CD4-positive, alpha-beta T cell (primary cell): Measurements from ENCODE around the gene CDH13. TPM values are rescaled to one million over a fixed set of nuclear protein-coding genes. Genes with fewer than 3 reads are reported as not detected.

Experiments used
- ATAC-seq: fragments of 200-7000 bp; cut with Tn5 transposase; one replicate; pipeline ENCODE4 v1.10.0; 2022; ENCODE audit warnings: mild to moderate bottlenecking; ENCODE audit not compliant: poor library complexity
- CTCF ChIA-PET: fragments of 350-600 bp; sonication (Branson Sonifier 250); formaldehyde crosslinking; loops from one replicate; lab custom pipeline; 2021; ENCODE audit warnings: antibody characterized with exemption, inconsistent platforms; lab: Charles Lee
- POLR2A ChIA-PET: fragments of 350-600 bp; sonication (Branson Sonifier 250); formaldehyde crosslinking; loops from one replicate; lab custom pipeline; 2021; ENCODE audit warnings: antibody characterized with exemption, inconsistent platforms; lab: Charles Lee
- DNase-seq, 14 experiments: peaks; one replicate each; pipeline ENCODE4 v3.0.0-alpha.2; 2013 to 2020; ENCODE audit warnings: mixed read lengths in 2 of 14
- H3K27ac ChIP-seq, 2 donors: one replicate each; pipeline versions ENCODE4 v1.5.1 to v1.7.0; 2013; ENCODE audit warnings: low read length in 2 of 2, low read depth in 1 of 2, mild to moderate bottlenecking in 1 of 2
- H3K27me3 ChIP-seq, 2 experiments: 1 replicate in 1 of 2; 2 replicates in 1 of 2; pipeline versions ENCODE4 v1.6.1 to v1.7.0; 2013; ENCODE audit warnings: low read length in 2 of 2, control low read depth in 1 of 2, mild to moderate bottlenecking in 1 of 2, moderate library complexity in 1 of 2; ENCODE audit not compliant: insufficient read depth in 2 of 2, control insufficient read depth in 1 of 2
- H3K36me3 ChIP-seq: one replicate; pipeline ENCODE4 v1.6.1; 2013; ENCODE audit warnings: low read length, control low read depth; ENCODE audit not compliant: insufficient read depth
- H3K4me1 ChIP-seq: one replicate; pipeline ENCODE4 v1.6.1; 2013; ENCODE audit warnings: low read length, control low read depth; ENCODE audit not compliant: insufficient read depth
- H3K4me3 ChIP-seq: one replicate; pipeline ENCODE4 v1.5.1; 2013; ENCODE audit warnings: mild to moderate bottlenecking, low read length, moderate library complexity
- H3K9me3 ChIP-seq, 2 experiments: 1 replicate in 1 of 2; 2 replicates in 1 of 2; pipeline versions ENCODE4 v1.6.1 to v1.7.0; 2013; ENCODE audit warnings: low read length in 2 of 2, mild to moderate bottlenecking in 2 of 2, control low read depth in 1 of 2, moderate library complexity in 1 of 2; ENCODE audit not compliant: control insufficient read depth in 1 of 2, insufficient read depth in 1 of 2
- H3K27ac Mint-ChIP-seq: one replicate; pipeline ENCODE4 v1.8.0; 2020; ENCODE audit warnings: mixed read lengths
- H3K27me3 Mint-ChIP-seq: one replicate; pipeline ENCODE4 v1.8.0; 2021; ENCODE audit warnings: mixed read lengths
- H3K36me3 Mint-ChIP-seq: one replicate; pipeline ENCODE4 v1.8.0; 2021; ENCODE audit warnings: low read depth, mixed read lengths
- H3K4me1 Mint-ChIP-seq: one replicate; pipeline ENCODE4 v1.8.0; 2021; ENCODE audit warnings: low read depth, mixed read lengths
- H3K4me3 Mint-ChIP-seq: one replicate; pipeline ENCODE4 v1.8.0; 2020; ENCODE audit warnings: mild to moderate bottlenecking, mixed read lengths
- H3K9me3 Mint-ChIP-seq: one replicate; pipeline ENCODE4 v1.8.0; 2020; ENCODE audit warnings: mixed read lengths
- CTCF ChIP-seq: fragments of 200-600 bp; IDR thresholded peaks from one replicate; pipeline ENCODE4 v1.8.0; 2022; ENCODE audit warnings: antibody characterized with exemption, mild to moderate bottlenecking
- intact Hi-C, 2 experiments: fragments of 100-400 bp; cut with DNase I in 1 of 2; cut with micrococcal nuclease in 1 of 2; formaldehyde crosslinking; loops; one replicate each; pipeline versions ENCODE4 v1.15.1 to v1.9.0; 2023 to 2025; cut with DNase I, micrococcal nuclease
- total RNA-seq, 174 experiments: library from RNA in 2 of 174; stranded (reverse) in 2 of 174; gene quantifications; one replicate each; pipeline ENCODE4 v1.2.3 and lab custom pipeline; 2021 to 2026

CDH13 gene
- total RNA-seq, 2 experiments from 2014 or later: not detected

- Histone ChIP-seq H3K4me1 (no peaks in the 10 kb centered on the region), H3K9me3 (peaks cover 0 to 2% of the 10 kb centered on the region in 2 experiments), H3K4me3 (no peak overlapping the region), H3K36me3 (no peaks in the 10 kb centered on the region), H3K27ac (no peak overlapping the region), H3K27me3 (no peaks in the 10 kb centered on the region)
- DNase-seq (no peak), ATAC-seq (no peak)
- intact Hi-C loops: loop anchor here in 1 of 2 experiments (10.0 kb wide), 1 partner anchor 594 kb away; the partner anchor contains the start of gene CDH13
- POLR2A ChIA-PET: no interaction called here
- no peak overlapping the region for H3K27ac Mint-ChIP-seq
- H3K9me3 Mint-ChIP-seq: no peaks in the 10 kb centered on the region
- no peaks in the 10 kb centered on the region for H3K36me3 Mint-ChIP-seq
- TF ChIP-seq CTCF: no peak
- CTCF ChIA-PET: no interaction called here
- H3K4me3 Mint-ChIP-seq: no peak overlapping the region
- H3K27me3 Mint-ChIP-seq: peaks cover 4% of the 10 kb centered on the region
- no peaks in the 10 kb centered on the region for H3K4me1 Mint-ChIP-seq
Measured at GRCh38 chr16:83219285-83219684, 592.5 kb downstream of the CDH13 start.

- Histone ChIP-seq H3K9me3 (no peaks in the 10 kb centered on the region), H3K27ac (no peak overlapping the region), H3K4me3 (no peak overlapping the region), H3K36me3 (no peaks in the 10 kb centered on the region), H3K27me3 (no peaks in the 10 kb centered on the region), H3K4me1 (no peaks in the 10 kb centered on the region)
- Mint-ChIP-seq H3K4me3 (no peak overlapping the region), H3K9me3 (no peaks in the 10 kb centered on the region), H3K4me1 (no peaks in the 10 kb centered on the region), H3K36me3 (no peaks in the 10 kb centered on the region), H3K27ac (no peak overlapping the region), H3K27me3 (peaks cover 4% of the 10 kb centered on the region)
- ATAC-seq: no peak
- no peak for TF ChIP-seq CTCF
- ChIA-PET CTCF (no interaction called here), POLR2A (no interaction called here)
- intact Hi-C loops: no loop called here
- no peak for DNase-seq
Measured at GRCh38 chr16:83220066-83220465, 593.3 kb downstream of the CDH13 start.

GRCh38 chr16:83224642-83225041 is 597.9 kb downstream of the CDH13 start:
- H3K9me3 ChIP-seq: peaks cover 0 to 12% of the 10 kb centered on the region in 2 experiments
- ChIA-PET POLR2A (no interaction called here), CTCF (no interaction called here)
- ATAC-seq (no peak), DNase-seq (no peak)
- no peak for TF ChIP-seq CTCF
- no peaks in the 10 kb centered on the region for H3K27me3 ChIP-seq
- H3K4me3 ChIP-seq: no peak overlapping the region
- H3K36me3 ChIP-seq: no peaks in the 10 kb centered on the region
- H3K4me1 ChIP-seq: no peaks in the 10 kb centered on the region
- Mint-ChIP-seq H3K4me3 (no peak overlapping the region), H3K36me3 (no peaks in the 10 kb centered on the region), H3K4me1 (no peaks in the 10 kb centered on the region), H3K27me3 (peaks cover 10% of the 10 kb centered on the region), H3K9me3 (no peaks in the 10 kb centered on the region), H3K27ac (no peak overlapping the region)
- no peak overlapping the region for H3K27ac ChIP-seq
- intact Hi-C loops: no loop called here
